ENCODE measurements around the gene CABLES1.

GRCh38 chr18:23146861-23147469 lies 11.7 kb downstream of the CABLES1 start:
- TF ChIP-seq POLR2A (IDR thresholded peaks at IDR 0.05) = no peak
- TF ChIP-seq CTCF (IDR thresholded peaks at IDR 0.05) = no peak
